HG03342 (cell line): Measurements from ENCODE around the gene GNA14.
"Not testable (repeated sequence)": the region's sequence is repeated elsewhere in the genome, so short reads cannot be mapped to it uniquely, and the experiment has no call there.

Experiments used
- ATAC-seq: cut with Tn5 transposase; IDR thresholded peaks from one replicate; pipeline ENCODE4 v1.9.1; 2021; ENCODE audit warnings: mild to moderate bottlenecking, moderate library complexity; ENCODE audit not compliant: unreplicated experiment

GNA14 gene

GRCh38 chr9:77455312-77455927 is 192.7 kb downstream of the GNA14 start:
- peak; percentile 53 for ATAC-seq

- ATAC-seq = no peak
These were observed 193.5 kb downstream of the GNA14 start for GRCh38 chr9:77454663-77455062.

- ATAC-seq = no peak
These were observed 194.1 kb downstream of the GNA14 start for GRCh38 chr9:77453825-77454647.

- no peak for ATAC-seq
These were observed 196.6 kb downstream of the GNA14 start for GRCh38 chr9:77451507-77451906.

- ATAC-seq = no peak
These were observed 198.0 kb downstream of the GNA14 start for GRCh38 chr9:77450085-77450475.

- ATAC-seq = no peak
These were observed 198.7 kb downstream of the GNA14 start for GRCh38 chr9:77449240-77450084.

GRCh38 chr9:77447646-77448045 is 200.5 kb downstream of the GNA14 start:
- no peak for ATAC-seq

- ATAC-seq = no peak
These were observed 205.7 kb downstream of the GNA14 start for GRCh38 chr9:77442436-77442835.

GRCh38 chr9:77441124-77441523 is 207.0 kb downstream of the GNA14 start:
- ATAC-seq = not testable (repeated sequence)

- no peak for ATAC-seq
These were observed 208.1 kb downstream of the GNA14 start for GRCh38 chr9:77440057-77440456.

GRCh38 chr9:77438653-77439052 is 209.5 kb downstream of the GNA14 start:
- ATAC-seq = no peak

GRCh38 chr9:77435688-77436087 is 212.4 kb downstream of the GNA14 start:
- ATAC-seq = no peak

- ATAC-seq = no peak
These were observed 212.8 kb downstream of the GNA14 start for GRCh38 chr9:77435277-77435676.

- peak; percentile 92 for ATAC-seq
These were observed 214.3 kb downstream of the GNA14 start for GRCh38 chr9:77433675-77434445.

- no peak for ATAC-seq
These were observed 216.1 kb downstream of the GNA14 start for GRCh38 chr9:77432053-77432452.

GRCh38 chr9:77429928-77430327 is 218.2 kb downstream of the GNA14 start:
- ATAC-seq = no peak

- no peak for ATAC-seq
These were observed 220.7 kb downstream of the GNA14 start for GRCh38 chr9:77427256-77427927.

- no peak for ATAC-seq
These were observed 221.4 kb downstream of the GNA14 start for GRCh38 chr9:77426712-77427111.

- ATAC-seq = no peak
These were observed 223.1 kb downstream of the GNA14 start for GRCh38 chr9:77424993-77425392.

- no peak for ATAC-seq
These were observed 224.3 kb downstream of the GNA14 start for GRCh38 chr9:77423841-77424240.
